Midbrain (tissue), 1 donor: ENCODE measurements around the gene GBP3.
A peak's percentile ranks its signal among the peaks of the same experiment; 100 is the strongest.
"Not testable (repeated sequence)": the region's sequence is repeated elsewhere in the genome, so short reads cannot be mapped to it uniquely, and the experiment has no call there.

Source experiments
- DNase-seq: peaks from one replicate; lab custom pipeline; 2025; lab: John Stamatoyannopoulos, UW

Gene GBP3, protein sequence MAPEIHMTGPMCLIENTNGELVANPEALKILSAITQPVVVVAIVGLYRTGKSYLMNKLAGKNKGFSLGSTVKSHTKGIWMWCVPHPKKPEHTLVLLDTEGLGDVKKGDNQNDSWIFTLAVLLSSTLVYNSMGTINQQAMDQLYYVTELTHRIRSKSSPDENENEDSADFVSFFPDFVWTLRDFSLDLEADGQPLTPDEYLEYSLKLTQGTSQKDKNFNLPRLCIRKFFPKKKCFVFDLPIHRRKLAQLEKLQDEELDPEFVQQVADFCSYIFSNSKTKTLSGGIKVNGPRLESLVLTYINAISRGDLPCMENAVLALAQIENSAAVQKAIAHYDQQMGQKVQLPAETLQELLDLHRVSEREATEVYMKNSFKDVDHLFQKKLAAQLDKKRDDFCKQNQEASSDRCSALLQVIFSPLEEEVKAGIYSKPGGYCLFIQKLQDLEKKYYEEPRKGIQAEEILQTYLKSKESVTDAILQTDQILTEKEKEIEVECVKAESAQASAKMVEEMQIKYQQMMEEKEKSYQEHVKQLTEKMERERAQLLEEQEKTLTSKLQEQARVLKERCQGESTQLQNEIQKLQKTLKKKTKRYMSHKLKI

DNA sequence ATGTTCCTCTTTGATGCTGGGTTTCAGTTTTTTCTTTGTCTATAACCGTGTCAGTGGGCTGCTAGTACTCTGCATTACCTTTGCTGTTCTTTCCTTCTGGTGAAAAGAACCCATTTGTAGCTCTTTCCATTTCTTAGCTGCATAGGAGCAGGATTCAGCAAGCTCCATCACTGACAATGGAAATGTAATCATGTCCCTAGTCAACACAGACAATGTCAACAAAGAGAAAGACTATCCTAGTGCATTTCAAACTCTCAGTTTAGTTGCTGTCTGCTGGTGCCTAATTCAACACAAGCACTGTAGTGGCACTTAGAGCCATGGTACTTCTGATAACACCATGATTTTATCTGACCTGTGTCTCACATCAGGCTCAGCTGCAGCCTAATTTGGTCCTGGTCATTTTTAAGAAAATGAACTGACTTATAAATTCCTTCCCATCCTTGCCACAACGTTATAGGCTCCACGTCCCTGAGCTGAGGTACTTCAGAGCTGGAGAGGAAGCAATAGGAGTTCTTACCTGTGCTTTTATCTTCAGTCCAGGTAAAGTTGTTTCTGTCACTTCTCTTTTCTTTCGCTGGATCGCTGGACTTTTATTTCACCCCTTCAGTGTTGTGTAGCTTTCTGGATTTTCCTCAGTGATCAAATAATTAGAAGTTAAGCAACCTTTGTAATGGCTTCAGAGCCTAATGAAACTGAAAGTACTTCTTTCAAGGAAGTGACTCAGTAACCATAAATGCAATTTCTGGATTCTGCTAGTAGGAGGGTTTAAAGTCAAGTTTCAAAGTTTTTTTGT is at the start of gene GBP3:
GBP3 (minus strand) TSS at position 700 of the 793 bp plus-strand sequence. CDS start 2,145 bp downstream, outside the sequence.
- no peak for DNase-seq

GRCh38 chr1:89070509-89070908 is 47.8 kb upstream of the GBP3 start:
- DNase-seq: no peak

GRCh38 chr1:89069951-89070350 is 47.3 kb upstream of the GBP3 start:
- no peak for DNase-seq

GRCh38 chr1:89068291-89068690 is 45.6 kb upstream of the GBP3 start:
- DNase-seq: no peak

GRCh38 chr1:89065079-89065868 is 42.6 kb upstream of the GBP3 start, which contains the start of gene GBP1:
Gene GBP1 (minus strand): TSS chr1:89065208. CDS start chr1:89063234, 1,974 bp downstream.
- peak; percentile 4 for DNase-seq

- DNase-seq: no peak
These were observed 42.0 kb upstream of the GBP3 start for GRCh38 chr1:89064632-89065031.

DNA sequence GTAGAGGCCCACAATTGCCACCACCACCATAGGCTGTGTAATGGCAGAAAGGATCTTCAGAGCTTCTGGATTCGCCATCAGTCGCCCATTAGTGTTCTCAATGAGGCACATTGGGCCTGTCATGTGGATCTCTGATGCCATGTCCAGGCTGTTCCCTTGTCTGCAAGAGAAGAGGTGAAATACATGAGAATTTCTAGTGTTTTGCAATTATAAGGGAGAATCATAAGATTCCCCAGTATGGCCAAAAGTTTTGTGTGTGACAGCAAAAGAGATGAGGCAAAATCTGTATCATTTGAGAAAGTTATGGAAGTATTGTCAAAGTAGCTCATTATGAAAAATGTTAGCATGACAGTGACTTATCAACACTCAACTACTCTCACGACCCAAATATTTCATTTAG is 40.4 kb upstream of the GBP3 start:
- DNase-seq: no peak

- no peak for DNase-seq
These were observed 37.4 kb upstream of the GBP3 start for GRCh38 chr1:89060091-89060490.

DNA sequence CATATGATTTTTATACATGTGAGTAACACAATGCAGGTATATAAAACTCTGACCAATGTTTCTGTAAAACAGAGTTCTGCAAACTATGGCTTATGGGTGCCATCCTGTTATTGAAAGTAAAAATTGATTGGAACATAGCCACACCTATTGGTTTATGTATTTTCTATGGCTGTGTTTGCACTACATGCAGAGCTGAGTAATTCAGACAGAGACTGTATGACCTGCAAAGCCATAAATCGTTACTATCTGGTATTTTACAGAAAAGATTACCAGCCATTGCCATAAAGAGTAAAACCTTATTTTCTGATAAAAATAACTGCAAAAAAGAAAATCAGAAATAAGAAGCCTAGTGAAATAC is 29.3 kb upstream of the GBP3 start:
- no peak for DNase-seq

- no peak for DNase-seq
These were observed 28.8 kb upstream of the GBP3 start for GRCh38 chr1:89051300-89051954.

GRCh38 chr1:89050649-89051033 is 28.0 kb upstream of the GBP3 start:
- no peak for DNase-seq

- DNase-seq: not testable (repeated sequence)
These were observed 27.4 kb upstream of the GBP3 start for GRCh38 chr1:89049901-89050648.

GRCh38 chr1:89049187-89049586 is 26.5 kb upstream of the GBP3 start:
- DNase-seq: not testable (repeated sequence)

DNA sequence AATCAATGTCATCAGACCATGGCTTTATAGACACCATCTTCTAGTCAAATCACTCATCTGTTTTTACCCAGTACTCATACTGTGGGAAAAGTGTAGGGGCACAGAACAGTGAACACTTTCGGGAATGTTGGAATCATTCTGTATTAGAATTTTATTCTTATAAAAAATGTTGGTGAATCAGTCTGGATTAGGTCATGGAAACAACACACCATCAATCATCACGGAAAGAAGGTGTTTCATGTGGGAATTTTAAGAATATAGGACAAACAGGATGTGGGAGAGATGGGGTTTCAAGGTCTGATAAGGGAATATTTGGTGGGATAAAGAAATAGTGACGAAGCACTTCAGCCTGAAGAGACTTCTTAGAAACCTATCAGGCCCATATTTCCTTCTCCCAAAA is 25.1 kb upstream of the GBP3 start:
- no peak for DNase-seq

DNA sequence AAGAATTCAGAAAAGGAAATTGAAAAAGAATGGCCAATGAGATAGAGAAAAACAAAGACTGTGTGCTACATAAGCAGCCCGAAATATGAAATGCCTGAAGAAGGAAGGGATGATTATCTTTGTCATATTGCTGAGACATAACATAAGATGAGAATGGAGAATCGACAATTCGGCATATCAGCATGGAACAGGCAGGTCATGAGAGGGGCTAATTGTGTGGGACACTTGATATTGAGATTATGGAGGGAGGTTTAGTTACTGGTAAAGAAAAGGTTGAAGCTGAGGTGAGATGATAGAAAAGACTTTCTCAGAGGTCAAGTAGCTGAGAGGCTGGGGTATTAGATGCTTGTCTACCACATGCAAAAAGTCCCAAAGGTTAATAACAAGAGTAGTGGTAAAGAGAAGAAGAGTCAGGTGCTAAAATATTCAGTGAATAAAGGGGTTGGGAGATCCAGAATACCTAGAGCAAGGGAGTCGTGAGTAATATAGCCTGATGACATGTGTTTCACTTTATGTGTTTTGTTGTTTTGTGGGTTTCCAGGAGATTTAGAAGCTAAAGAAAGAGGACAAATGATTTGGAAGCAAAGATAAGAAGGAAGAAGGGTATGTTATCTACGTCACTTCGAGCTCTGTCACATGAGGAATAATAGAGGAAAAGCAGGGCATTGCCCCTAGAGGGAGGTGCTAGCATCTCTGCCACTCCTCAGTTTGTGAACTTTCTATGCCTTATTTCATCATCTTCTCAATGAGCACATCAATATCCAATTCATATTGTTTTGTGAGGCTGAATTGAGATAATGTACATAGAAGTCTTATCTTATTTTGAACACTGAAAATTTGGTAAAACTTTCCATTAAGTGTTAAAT is 23.9 kb upstream of the GBP3 start:
- not testable (repeated sequence) for DNase-seq

DNA sequence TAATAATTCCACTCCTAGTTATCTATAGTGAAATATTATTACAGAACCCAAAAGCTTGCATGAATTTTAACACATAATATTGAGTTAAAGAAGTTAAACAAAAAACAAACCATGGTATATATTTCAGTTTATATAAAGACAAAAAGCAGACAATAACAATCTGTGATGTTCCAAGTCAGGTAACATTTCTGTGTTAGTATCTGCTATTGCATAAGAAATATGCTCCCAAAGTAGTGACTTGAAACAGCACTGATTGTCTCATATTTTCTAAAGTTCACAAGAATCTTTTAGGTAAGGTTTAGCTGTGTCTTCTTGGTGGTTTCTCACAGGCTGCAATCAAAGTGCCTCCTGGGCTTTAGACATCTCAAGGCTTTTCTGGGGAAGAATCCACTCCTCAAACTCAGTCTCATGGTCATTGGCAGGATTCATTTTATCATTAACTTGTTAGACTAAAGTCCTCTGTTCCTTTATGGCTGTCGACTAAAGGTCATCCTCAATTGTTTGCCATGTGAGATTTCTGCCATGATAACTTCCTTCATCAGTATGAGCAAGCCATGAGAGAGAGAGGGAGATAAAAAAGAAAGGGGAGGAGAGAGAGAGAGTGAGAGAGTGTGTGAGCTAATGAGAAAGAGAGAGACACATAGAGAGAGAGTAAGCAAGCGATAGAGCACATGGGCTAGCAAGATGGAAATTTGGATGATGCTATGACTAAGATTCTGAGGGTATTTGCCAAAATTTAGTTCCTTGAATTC is 22.5 kb upstream of the GBP3 start:
- no peak for DNase-seq

GRCh38 chr1:89043940-89044339 is 21.3 kb upstream of the GBP3 start:
- DNase-seq: no peak

- DNase-seq: no peak
These were observed 19.8 kb upstream of the GBP3 start for GRCh38 chr1:89042491-89042890.

GRCh38 chr1:89041721-89042120 is 19.1 kb upstream of the GBP3 start:
- no peak for DNase-seq
